RWPE2 (cell line): ENCODE measurements around the gene NFATC4.

Experiments
- ATAC-seq: fragments of 200-7000 bp; cut with Tn5 transposase; 3 replicates; pipeline ENCODE4 v1.9.1; 2021; ENCODE audit warnings: low read depth
- DNase-seq: peaks from one replicate; pipeline ENCODE4 v3.0.0-alpha.2; 2020; ENCODE audit warnings: low spot score
- H3K27ac ChIP-seq: fragments of 450-650 bp; 2 replicates; pipeline ENCODE4 v1.5.1; 2017; ENCODE audit warnings: mild to moderate bottlenecking; ENCODE audit not compliant: poor library complexity, severe bottlenecking
- H3K27me3 ChIP-seq: fragments of 250-450 bp; sonication (Bioruptor Pico); 2 replicates; pipeline ENCODE4 v1.5.1; 2021; ENCODE audit warnings: mild to moderate bottlenecking, moderate library complexity; ENCODE audit not compliant: insufficient read depth, poor library complexity, severe bottlenecking
- H3K36me3 ChIP-seq: fragments of 250-450 bp; sonication (Bioruptor Pico); 2 replicates; pipeline ENCODE4 v1.5.1; 2020; ENCODE audit warnings: low read depth, mild to moderate bottlenecking, moderate library complexity
- H3K4me1 ChIP-seq: fragments of 250-450 bp; sonication (Bioruptor Pico); 2 replicates; pipeline ENCODE4 v1.5.1; 2021; ENCODE audit warnings: mild to moderate bottlenecking, moderate library complexity; ENCODE audit not compliant: insufficient read depth, poor library complexity, severe bottlenecking
- H3K4me3 ChIP-seq: fragments of 250-450 bp; sonication (Bioruptor Pico); 2 replicates; pipeline ENCODE4 v1.5.1; 2021; ENCODE audit warnings: mild to moderate bottlenecking, moderate library complexity; ENCODE audit not compliant: severe bottlenecking
- H3K9me3 ChIP-seq: fragments of 250-450 bp; sonication (Bioruptor Pico); 2 replicates; pipeline ENCODE4 v1.5.1; 2021; ENCODE audit warnings: mild to moderate bottlenecking, moderate library complexity; ENCODE audit not compliant: severe bottlenecking
- TF ChIP-seq, protein P1 (sequence below): fragments of 450-650 bp; IDR thresholded peaks from one replicate; pipeline ENCODE4 v1.5.1; 2017; ENCODE audit warnings: mild to moderate bottlenecking, moderate library complexity; ENCODE audit not compliant: poor library complexity, severe bottlenecking

NFATC4 gene

DNA sequence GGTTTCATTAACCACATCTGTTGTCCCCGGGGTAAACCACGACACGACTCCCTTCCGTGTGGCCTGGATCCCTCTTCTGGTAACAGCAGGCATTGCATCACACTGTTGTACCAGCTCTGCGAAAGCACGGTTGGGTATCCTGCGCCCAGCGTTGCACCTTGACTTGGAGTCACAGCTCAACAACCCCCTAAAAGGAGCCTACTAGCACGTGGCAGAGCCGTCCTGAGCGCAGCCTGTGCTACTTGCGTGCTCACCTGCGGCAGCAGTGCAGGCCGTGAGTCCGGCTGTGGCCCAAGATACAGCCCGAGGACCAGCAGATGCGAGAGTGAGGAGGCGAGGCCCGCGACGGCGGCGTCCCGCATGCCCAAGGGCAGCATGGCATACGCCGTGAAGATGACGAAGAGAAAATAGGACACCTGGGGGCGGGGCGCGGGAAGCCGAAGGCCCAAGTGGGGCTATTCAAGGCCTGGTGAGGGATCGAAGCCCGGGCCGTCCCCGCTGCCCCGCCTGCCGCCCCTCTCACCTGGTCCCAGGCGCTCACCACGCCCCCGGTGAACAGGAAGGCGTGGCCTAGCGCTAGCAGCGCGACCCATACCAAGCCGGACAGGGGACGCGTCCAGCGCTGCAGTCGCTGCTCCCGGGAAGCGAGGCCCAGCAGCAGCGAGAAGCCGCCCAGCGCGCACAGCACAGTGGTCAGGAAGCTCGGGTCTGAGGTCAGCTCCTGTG, 35.6 kb upstream of the NFATC4 start:
- DNase-seq = no peak
- ATAC-seq = peak; percentile 61
- Histone ChIP-seq H3K9me3 (no peaks in the 10 kb centered on the region), H3K4me3 (no peak overlapping the region), H3K27ac (no peak overlapping the region), H3K27me3 (peaks cover 23% of the 10 kb centered on the region), H3K4me1 (peaks cover 3% of the 10 kb centered on the region), H3K36me3 (no peaks in the 10 kb centered on the region)
- TF ChIP-seq, protein P1, sequence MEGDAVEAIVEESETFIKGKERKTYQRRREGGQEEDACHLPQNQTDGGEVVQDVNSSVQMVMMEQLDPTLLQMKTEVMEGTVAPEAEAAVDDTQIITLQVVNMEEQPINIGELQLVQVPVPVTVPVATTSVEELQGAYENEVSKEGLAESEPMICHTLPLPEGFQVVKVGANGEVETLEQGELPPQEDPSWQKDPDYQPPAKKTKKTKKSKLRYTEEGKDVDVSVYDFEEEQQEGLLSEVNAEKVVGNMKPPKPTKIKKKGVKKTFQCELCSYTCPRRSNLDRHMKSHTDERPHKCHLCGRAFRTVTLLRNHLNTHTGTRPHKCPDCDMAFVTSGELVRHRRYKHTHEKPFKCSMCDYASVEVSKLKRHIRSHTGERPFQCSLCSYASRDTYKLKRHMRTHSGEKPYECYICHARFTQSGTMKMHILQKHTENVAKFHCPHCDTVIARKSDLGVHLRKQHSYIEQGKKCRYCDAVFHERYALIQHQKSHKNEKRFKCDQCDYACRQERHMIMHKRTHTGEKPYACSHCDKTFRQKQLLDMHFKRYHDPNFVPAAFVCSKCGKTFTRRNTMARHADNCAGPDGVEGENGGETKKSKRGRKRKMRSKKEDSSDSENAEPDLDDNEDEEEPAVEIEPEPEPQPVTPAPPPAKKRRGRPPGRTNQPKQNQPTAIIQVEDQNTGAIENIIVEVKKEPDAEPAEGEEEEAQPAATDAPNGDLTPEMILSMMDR = peak; percentile 82

DNA sequence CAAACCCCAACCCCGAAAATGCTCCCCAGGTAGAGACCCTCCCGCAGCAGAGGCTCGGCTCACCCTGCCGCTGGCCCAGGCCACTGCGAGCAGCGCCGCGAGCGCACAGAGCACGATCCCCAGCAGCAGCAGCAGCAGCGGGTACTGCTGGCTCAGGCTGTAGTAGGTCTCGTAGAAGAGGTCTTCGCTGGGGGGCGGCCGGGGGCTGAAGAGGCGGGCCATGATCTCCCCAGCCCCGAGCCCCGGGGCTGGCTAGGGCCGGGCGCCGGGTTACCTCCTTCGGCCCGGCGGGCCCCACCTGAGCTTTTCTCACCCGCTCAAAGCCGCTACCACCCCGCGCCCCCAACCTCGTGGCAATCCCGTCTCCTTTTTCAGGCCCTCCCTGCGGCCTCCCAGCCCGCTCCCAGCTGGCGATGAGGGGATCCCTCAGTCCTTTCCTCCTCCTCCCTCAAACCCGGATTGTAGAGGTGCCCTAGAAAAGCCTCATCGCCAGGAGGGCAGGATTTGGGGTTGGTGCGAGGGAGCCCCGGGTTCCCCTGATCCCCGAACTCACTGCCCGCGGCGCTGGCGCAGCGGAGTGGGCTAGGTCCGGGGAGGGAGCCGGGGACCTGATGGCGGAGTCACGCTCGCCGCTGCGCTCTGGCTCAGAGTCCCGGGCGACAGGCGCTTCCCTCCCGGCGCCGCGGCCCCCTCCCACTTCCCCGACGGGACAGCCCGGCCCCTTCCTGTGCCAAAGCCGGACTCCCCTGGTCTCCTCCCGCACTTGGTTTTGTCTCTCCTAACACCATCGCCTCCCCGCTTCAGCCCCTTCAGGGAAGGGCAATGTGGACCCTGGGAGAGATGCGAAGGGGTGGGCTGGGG, 33.3 kb upstream of the NFATC4 start, which contains the start of gene ADCY4:
ADCY4 (minus strand) TSS at position 641 of the 861 bp plus-strand sequence; CDS start at position 222, 419 bp downstream.
- Histone ChIP-seq H3K4me3 (peak within 1 kb of the TSS; percentile 14), H3K36me3 (no peaks in the 10 kb centered on the region), H3K9me3 (no peaks in the 10 kb centered on the region), H3K27ac (no peak within 1 kb of the TSS), H3K4me1 (peaks cover 3% of the 10 kb centered on the region), H3K27me3 (peaks cover 23% of the 10 kb centered on the region)
- no peak for ATAC-seq
- DNase-seq = no peak
- TF ChIP-seq, protein P1 = no peak

DNA sequence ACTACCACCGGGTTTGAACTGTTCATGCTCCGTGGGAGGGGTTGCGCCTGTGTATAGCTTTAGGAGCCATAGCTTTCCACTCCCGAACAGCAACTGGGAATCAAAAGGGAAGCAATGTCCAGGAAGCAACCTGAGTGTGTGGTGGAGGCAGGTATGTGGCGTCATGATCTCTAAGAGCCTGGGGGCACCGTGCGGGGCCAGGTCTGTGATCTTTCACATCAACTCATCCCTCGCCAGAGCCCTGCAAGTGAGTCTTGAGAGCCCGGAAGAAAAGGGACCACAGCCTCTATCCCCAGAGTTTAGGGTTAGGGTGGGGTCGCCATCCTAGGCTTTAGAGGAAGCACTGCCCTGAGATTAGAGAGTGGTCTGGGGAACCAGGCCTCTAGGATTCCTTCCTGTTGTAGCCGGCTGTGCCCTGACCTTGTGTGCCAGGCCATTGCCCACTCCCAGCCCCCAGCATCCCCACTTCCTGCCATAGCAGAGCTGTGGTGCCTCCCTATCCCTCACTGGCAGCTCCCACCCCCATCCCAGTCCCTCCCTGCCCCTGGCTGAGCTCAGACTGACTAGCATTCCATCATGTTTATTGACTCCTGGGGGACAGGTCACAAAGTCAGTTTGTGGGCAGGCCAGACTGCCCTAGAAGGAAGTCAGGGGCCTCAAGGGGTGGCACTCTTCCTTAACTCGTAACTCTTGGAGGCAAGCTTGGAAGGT, 32.4 kb upstream of the NFATC4 start:
- DNase-seq (no peak), ATAC-seq (no peak)
- H3K4me3 ChIP-seq = no peak overlapping the region
- TF ChIP-seq, protein P1 = no peak
- H3K27ac ChIP-seq = no peak overlapping the region
- no peaks in the 10 kb centered on the region for H3K36me3 ChIP-seq
- peaks cover 3% of the 10 kb centered on the region for H3K4me1 ChIP-seq
- no peaks in the 10 kb centered on the region for H3K9me3 ChIP-seq
- H3K27me3 ChIP-seq = peaks cover 23% of the 10 kb centered on the region

DNA sequence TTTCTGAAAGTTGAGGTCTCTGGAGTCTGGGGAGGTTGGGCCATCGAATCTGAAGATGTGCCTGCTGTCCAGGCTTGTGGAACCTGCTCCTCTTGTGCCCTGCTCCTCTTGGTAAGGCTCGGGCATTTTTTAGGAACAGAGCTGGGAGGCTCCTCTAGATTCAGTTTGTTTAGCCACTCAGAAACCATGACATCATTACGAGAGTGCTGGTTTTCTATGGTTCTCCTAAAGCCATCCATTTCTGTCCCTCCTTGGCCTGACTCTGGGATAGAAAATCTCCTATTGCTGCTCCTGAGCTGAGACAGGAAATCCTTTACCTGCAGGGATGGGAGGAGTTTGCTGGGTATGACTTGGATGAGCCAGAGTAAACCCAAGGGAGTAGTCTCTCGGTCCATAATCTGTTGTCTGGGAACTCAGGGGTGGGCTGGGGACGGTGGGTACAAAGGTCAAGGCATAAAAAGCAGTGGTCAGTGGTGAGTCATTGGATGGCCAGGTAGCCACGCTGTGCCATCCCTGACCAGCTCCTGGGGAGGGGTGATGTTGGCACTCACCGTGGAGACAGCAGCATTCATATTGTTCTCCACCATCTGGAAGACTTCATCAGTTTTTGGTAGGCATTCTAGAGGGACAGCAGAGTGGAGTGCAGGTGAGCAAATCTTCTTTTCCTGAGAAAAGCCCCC, 30.7 kb upstream of the NFATC4 start:
- H3K27me3 ChIP-seq = peaks cover 23% of the 10 kb centered on the region
- H3K4me3 ChIP-seq = no peak overlapping the region
- no peaks in the 10 kb centered on the region for H3K9me3 ChIP-seq
- no peaks in the 10 kb centered on the region for H3K36me3 ChIP-seq
- TF ChIP-seq, protein P1 = no peak
- H3K4me1 ChIP-seq = peaks cover 3% of the 10 kb centered on the region
- ATAC-seq = no peak
- DNase-seq = no peak
- no peak overlapping the region for H3K27ac ChIP-seq
